NCI-H2107 treated with DMSO at 0.1 percent for 48 hours (cell line): ENCODE results near the gene PRKACG.
"Not testable (repeated sequence)": the region's sequence is repeated elsewhere in the genome, so short reads cannot be mapped to it uniquely, and the experiment has no call there.

Experiments
- DNase-seq: peaks from one replicate; lab custom pipeline; 2025; ENCODE audit not compliant: unreplicated experiment; lab: John Stamatoyannopoulos, UW

Gene PRKACG

DNA sequence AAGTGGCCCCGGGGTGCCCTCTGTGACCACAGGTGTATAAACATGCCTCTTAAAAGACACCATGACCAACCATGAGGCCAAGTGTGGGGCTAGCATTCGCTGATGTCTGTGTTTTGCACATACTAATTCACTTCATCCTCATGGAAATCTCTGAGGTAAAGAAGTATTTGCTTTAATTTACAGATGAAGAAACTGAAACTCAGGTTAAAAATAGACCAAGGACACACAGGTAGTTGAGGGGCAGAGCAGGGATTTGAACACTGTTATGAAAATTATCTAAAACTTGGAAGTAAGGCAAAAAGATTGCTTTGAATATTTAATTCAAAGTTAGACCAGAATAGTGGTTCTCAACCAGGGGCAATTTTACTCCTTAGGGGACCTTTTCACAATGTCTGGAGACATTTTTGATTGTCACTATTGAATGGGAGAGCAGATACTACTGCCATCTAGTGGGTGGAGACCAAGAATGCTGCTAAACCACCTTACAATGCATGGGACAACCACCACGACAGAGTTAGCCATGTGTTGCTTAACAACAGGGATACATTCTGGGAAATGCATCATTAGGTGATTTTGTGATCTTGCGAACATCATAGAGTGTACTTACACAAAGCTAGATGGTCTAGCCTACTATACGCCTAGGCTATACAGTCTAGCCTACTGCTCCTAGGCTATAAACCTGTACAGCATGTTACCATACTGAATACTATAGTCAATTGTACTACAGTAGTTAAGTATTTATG, 13.6 kb upstream of the PRKACG start:
- DNase-seq: peak; percentile 61

- DNase-seq: peak; percentile 90
Observed at GRCh38 chr9:69023650-69024049, 9.7 kb upstream of the PRKACG start.

- peak; percentile 67 for DNase-seq
Observed at GRCh38 chr9:69020301-69021145, 6.6 kb upstream of the PRKACG start.

GRCh38 chr9:69019808-69020207, 5.9 kb upstream of the PRKACG start:
- peak; percentile 67 for DNase-seq

GRCh38 chr9:69018737-69019136, 4.8 kb upstream of the PRKACG start:
- DNase-seq: no peak

GRCh38 chr9:69016191-69017096, 2.5 kb upstream of the PRKACG start:
- no peak for DNase-seq

GRCh38 chr9:69013382-69013727, 558 bp downstream of the PRKACG start:
- no peak for DNase-seq

DNA sequence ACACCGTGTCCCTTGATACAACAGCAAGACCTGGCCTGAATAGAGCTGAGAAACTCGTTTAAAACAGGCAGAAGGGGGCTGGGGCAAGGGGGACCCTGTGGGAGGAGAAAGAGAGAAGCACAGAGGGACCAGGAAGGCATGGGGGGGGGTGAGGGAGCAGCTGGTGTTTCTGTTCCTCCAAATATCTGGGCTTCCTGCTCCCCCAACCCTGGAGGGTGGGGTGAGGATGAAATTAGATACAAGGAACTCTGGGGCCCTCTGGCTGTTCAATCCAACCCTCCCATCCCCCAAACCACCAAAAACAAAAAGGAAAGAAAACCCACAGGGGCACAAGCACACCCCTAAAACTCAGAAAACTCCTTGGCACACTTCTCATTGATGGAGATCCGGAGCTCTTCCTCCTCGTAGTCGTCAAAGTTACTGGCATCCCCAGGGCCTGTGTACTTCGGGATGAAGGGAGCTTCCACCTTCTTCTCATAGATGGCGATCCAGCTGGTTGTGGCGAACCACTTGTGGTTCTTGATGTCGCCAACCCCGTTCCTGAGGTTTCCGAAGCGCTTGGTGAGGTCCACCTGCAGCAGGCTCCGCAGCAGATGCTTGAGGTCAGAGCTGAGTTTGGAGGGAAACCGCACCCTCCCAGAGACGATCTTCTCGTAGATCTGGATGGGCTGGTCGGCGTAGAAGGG, 1.1 kb downstream of the PRKACG start:
- DNase-seq: no peak

DNA sequence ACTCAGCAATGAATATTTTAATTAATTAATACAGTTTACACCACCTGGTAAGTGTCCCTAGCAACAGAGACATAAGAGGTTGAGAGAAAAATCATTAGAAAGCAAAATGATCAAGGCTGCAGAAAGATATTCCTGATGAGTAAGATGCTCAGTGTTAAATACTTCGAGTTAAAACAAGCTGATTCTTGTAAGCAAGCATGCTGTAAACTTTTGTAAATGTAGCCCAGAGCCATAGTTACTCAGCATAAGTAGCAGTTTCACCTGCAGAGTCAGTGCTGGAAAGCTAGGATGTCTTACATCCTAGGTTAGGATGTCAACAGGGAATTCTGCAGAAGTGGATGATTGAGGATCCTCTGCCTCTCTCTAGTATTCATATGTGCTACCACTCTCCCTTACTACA, 4.2 kb downstream of the PRKACG start:
- no peak for DNase-seq

DNA sequence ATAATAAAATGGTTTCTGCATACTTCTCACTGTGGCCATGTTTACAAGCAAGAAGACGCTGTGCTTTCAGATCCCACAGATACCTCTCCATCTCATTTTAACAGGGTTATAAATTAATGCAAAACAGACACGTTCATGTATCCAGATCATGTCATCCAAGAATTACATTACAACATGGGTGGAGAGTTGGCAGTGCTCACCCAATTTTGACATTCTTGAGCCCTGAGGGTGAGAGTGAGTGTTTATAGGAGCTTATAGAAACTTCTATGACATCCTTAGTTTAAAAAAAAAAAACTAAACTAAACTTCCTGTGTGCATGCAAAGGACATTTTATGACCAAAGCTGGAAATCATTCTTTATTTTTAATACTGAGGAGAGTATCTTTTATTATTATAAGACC, 9.1 kb downstream of the PRKACG start:
- no peak for DNase-seq

DNA sequence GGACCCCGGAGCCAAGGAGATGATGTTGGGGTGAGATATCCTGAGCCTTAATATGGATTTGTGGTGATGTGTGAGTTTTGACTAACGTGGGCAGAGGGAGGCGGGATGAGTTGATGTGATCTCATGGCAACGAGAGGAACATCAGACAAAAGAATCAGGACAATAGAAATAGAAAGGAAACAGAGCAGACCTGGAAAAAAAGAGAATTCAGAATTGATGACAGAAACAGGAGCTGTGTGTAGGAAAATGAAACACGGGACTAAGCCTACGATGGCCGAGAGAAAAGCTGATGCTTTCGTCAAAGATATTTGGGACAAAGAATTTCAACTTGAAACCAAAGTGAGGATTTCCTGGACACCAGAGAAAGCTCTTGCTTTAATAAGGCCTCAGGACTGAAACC, 10.9 kb downstream of the PRKACG start:
- DNase-seq: no peak

DNA sequence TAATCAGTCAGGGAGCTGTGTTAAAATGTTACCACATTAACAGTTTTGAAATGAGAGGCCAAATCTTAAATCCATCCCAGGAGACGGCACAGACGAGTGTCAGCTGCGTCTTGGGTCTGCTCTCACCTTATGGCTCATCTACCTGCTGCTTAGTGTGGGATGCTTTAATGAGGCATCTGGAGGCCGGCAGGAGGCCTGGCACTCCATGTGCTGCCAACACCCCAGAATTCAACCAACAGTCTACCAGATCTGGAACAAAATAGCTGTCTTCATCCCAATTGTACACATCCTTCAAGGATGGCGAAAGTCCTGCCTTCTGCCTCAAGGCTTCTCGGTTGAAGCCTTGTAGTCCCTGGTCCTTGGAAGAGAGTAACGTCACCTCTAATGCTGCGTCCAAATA, 12.0 kb downstream of the PRKACG start:
- no peak for DNase-seq

DNA sequence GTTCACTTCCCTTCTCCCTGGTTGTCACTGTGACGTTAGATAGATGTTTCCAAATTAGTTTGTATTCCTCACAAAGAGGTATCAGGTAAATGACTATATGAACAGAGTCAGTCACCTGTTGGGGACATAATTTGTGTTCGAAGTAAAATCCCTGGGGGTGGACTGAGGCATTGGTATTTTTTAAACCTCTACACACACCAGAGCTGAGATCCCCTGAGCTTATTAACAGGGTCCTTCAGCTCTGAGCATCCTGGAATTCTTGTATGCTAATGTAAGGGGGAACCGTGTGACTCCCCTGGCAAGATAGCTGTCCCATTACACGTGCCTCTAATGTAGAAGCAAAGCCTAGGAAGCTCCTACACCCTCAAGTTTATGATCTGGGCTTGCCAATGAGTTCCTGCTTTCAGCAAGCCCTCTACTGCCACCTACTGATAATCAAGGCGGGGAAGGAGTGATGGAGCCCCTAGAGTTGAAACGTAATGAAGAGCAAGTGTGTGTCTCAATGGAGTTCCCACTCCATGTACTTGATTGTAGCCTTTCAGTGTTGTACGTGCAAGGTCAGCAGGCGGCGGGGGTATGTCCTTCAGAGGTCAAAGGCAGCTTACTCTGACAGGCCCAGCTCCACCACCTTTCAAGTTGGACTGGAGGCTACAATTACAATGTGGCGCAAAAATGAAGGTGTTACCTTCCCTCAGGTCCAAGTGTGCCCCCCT, 14.4 kb downstream of the PRKACG start:
- peak; percentile 47 for DNase-seq

DNA sequence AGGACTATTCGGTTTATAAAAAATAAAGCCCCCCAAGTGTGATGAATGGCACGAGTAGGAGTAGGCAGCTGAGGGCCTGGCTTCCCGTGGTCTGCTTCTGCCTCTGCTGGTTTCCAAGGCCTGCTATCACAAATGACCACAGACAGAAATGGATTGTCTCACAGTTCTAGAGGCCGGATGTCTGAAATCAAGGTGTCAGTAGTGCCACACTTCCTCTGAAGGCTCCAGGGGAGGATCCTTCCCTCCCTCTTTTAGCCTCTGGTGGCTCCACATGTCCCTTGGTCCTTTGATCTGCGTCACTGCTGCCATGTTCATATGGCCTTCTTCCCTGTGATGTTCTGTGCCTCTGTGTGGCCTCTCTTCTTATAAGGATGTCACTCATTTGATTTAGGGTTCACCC, 15.1 kb downstream of the PRKACG start:
- DNase-seq: no peak

GRCh38 chr9:68998385-68998784, 15.5 kb downstream of the PRKACG start:
- no peak for DNase-seq

- DNase-seq: no peak
Observed at GRCh38 chr9:68997666-68998065, 16.2 kb downstream of the PRKACG start.

GRCh38 chr9:68996462-68996861, 17.5 kb downstream of the PRKACG start:
- no peak for DNase-seq

DNA sequence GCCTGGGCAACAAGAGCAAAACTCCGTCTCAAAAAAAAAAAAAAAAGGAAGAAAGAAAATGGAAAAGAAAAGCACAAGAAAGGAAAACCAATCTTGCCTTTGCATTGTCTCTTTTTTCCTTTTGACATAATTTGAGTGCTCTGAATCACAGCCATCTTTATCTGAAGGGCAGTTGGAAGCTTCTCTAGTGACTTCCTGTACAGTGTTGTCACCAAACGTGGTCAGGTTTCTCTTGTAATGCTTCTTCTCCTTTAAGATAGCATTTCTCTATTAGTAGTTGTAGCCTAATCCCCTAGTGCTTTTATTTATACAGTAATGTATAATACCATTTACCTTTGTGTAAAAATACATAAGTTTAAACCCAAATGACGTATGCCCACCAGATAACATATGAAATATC, 18.1 kb downstream of the PRKACG start:
- no peak for DNase-seq

- no peak for DNase-seq
Observed at GRCh38 chr9:68991457-68991856, 22.5 kb downstream of the PRKACG start.

- not testable (repeated sequence) for DNase-seq
Observed at GRCh38 chr9:68986949-68987348, 27.0 kb downstream of the PRKACG start.
